Loucy (cell line): ENCODE data around the gene OLFM3.

Experiments
- H2AFZ ChIP-seq: fragments of 200-600 bp; sonication (generic); 2 replicates; pipeline ENCODE4 v1.6.0; 2016; ENCODE audit warnings: antibody characterized with exemption, mild to moderate bottlenecking, low read length, moderate library complexity
- H3F3A ChIP-seq: fragments of 200-600 bp; 2 replicates; pipeline ENCODE4 v1.6.0; 2016; ENCODE audit warnings: antibody characterized with exemption, low read depth, mild to moderate bottlenecking
- H3K27me3 ChIP-seq: fragments of 200-600 bp; sonication (generic); 2 replicates; pipeline ENCODE4 v1.6.1; 2014; ENCODE audit warnings: low read length, mild to moderate bottlenecking; ENCODE audit not compliant: insufficient read depth, poor library complexity, severe bottlenecking
- H3K36me3 ChIP-seq: fragments of 200-600 bp; sonication (generic); 2 replicates; pipeline ENCODE4 v1.6.1; 2016; ENCODE audit warnings: low read length; ENCODE audit not compliant: insufficient read depth
- H3K4me1 ChIP-seq: fragments of 200-600 bp; sonication (generic); 2 replicates; pipeline ENCODE4 v1.5.1; 2014; ENCODE audit warnings: low read length, mild to moderate bottlenecking; ENCODE audit not compliant: insufficient read depth, poor library complexity, severe bottlenecking
- H3K4me2 ChIP-seq: fragments of 200-600 bp; sonication (generic); 2 replicates; pipeline ENCODE4 v1.6.0; 2014; ENCODE audit warnings: antibody characterized with exemption, low read length, low read depth, mild to moderate bottlenecking; ENCODE audit not compliant: poor library complexity, severe bottlenecking
- H3K4me3 ChIP-seq: fragments of 200-600 bp; sonication (generic); 2 replicates; pipeline ENCODE4 v1.5.1; 2014; ENCODE audit warnings: low read length, mild to moderate bottlenecking, mixed read lengths; ENCODE audit not compliant: poor library complexity, severe bottlenecking
- H3K79me2 ChIP-seq: fragments of 200-600 bp; sonication (generic); 2 replicates; pipeline ENCODE4 v1.6.1; 2014; ENCODE audit warnings: low read length; ENCODE audit not compliant: insufficient read depth
- H3K9ac ChIP-seq: fragments of 200-600 bp; sonication (generic); 2 replicates; pipeline ENCODE4 v1.6.0; 2014; ENCODE audit warnings: mild to moderate bottlenecking, low read depth, low read length, moderate library complexity; ENCODE audit not compliant: poor library complexity, severe bottlenecking
- H3K9me2 ChIP-seq: fragments of 200-600 bp; sonication (generic); replicated peaks from 2 replicates; pipeline ENCODE4 v1.6.1; 2016; ENCODE audit warnings: low read depth, low read length, mixed read lengths
- H3K9me3 ChIP-seq: fragments of 200-600 bp; sonication (generic); 2 replicates; pipeline ENCODE4 v1.6.1; 2014; ENCODE audit warnings: mild to moderate bottlenecking, antibody characterized with exemption, low read length, low read depth; ENCODE audit not compliant: insufficient read depth
- H4K20me1 ChIP-seq: fragments of 200-600 bp; sonication (generic); 2 replicates; pipeline ENCODE4 v1.6.0; 2014; ENCODE audit warnings: antibody characterized with exemption, low read length, mild to moderate bottlenecking; ENCODE audit not compliant: insufficient read depth, poor library complexity, severe bottlenecking
- EZH2phosphoT487 ChIP-seq: fragments of 200-600 bp; IDR thresholded peaks from 2 replicates; pipeline ENCODE4 v1.6.1; 2018; ENCODE audit warnings: antibody characterized with exemption, mild to moderate bottlenecking, moderate library complexity, borderline replicate concordance
- TF ChIP-seq, protein P1 (sequence below): fragments of 200-600 bp; sonication (generic); conservative IDR thresholded peaks from 2 replicates; pipeline ENCODE4 v1.5.1; 2014; ENCODE audit warnings: mild to moderate bottlenecking, antibody characterized with exemption, low read length

Gene OLFM3

DNA sequence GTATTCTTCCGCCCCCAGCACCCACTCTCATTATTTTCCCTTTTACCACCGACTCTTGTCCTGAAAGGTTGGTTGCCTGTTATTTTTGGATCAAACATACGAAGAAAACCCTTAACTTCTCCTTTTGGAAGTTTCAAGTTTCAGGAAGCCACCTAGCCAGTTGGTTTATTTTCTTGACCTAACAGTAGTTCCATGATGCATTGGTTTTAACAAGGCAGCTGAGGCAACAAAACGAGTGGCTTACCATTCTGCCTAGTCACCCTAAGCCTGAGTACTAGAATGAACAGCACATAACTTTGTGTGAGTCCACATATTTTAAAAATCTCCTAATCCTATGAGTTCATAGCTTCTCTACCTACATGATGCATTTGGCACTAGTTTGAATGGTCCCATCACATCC, 28.9 kb downstream of the OLFM3 start:
- Histone ChIP-seq H3K4me1 (no peaks in the 10 kb centered on the region), H2AFZ (no peak overlapping the region), H3K79me2 (no peaks in the 10 kb centered on the region), H3K9me2 (no peaks in the 10 kb centered on the region; the same call in 1 of the 2 replicates), H3K36me3 (no peaks in the 10 kb centered on the region), H3K4me3 (no peak overlapping the region), H3F3A (no peaks in the 10 kb centered on the region), H3K4me2 (no peak overlapping the region), H4K20me1 (no peaks in the 10 kb centered on the region), H3K9me3 (no peaks in the 10 kb centered on the region), H3K27me3 (no peaks in the 10 kb centered on the region), H3K9ac (no peak overlapping the region)
- TF ChIP-seq, protein P1, sequence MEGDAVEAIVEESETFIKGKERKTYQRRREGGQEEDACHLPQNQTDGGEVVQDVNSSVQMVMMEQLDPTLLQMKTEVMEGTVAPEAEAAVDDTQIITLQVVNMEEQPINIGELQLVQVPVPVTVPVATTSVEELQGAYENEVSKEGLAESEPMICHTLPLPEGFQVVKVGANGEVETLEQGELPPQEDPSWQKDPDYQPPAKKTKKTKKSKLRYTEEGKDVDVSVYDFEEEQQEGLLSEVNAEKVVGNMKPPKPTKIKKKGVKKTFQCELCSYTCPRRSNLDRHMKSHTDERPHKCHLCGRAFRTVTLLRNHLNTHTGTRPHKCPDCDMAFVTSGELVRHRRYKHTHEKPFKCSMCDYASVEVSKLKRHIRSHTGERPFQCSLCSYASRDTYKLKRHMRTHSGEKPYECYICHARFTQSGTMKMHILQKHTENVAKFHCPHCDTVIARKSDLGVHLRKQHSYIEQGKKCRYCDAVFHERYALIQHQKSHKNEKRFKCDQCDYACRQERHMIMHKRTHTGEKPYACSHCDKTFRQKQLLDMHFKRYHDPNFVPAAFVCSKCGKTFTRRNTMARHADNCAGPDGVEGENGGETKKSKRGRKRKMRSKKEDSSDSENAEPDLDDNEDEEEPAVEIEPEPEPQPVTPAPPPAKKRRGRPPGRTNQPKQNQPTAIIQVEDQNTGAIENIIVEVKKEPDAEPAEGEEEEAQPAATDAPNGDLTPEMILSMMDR, result no peak
- no peak for TF ChIP-seq EZH2phosphoT487

DNA sequence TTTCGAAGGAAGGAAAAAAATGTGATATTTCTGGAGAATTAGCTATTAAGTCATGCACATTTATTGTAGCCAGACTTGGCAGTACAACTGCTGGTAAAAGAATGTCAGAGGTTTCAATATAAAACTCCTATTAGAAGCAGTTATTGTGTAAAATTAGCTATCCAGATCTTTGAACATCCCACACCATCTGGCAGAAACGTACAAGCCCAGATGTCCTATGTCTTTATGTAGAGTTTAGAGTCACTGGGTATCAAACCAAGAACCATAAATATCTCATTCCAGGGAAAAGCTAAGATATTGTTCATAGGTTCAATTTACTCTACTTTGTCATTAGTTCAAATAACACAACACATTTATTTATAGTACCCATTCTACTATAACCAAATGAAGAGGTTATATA, 31.4 kb downstream of the OLFM3 start:
- TF ChIP-seq, protein P1, result no peak
- no peak for TF ChIP-seq EZH2phosphoT487
- H3K9me3 ChIP-seq, result no peaks in the 10 kb centered on the region
- H3K4me2 ChIP-seq, result no peak overlapping the region

DNA sequence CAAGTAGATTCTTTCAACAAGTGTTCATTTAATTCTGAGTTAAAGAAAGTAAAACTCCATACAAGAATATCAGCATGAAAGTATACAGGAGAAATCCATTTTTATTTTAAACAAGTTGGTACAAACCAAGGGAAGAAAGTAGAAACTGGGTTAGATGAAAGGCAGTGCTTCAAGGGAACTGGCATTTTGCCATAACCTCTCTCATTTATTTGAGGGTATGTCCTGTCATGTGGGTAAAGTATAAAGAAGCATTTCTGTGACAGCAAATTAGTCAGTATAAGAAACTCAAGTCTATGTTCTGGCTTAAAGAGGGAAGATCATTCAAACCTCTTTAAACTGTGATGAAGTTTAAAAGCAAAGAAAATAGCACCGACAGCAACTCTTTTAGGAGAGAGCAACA, 32.0 kb downstream of the OLFM3 start:
- no peak overlapping the region for H3K9ac ChIP-seq
- no peaks in the 10 kb centered on the region for H3K36me3 ChIP-seq
- no peaks in the 10 kb centered on the region for H3K79me2 ChIP-seq
- H3F3A ChIP-seq, result no peaks in the 10 kb centered on the region
- no peaks in the 10 kb centered on the region for H3K27me3 ChIP-seq
- no peaks in the 10 kb centered on the region; the same call in 1 of the 2 replicates for H3K9me2 ChIP-seq
- TF ChIP-seq, protein P1, result no peak
- TF ChIP-seq EZH2phosphoT487, result no peak
- no peaks in the 10 kb centered on the region for H4K20me1 ChIP-seq
- H3K4me1 ChIP-seq, result no peaks in the 10 kb centered on the region
- H2AFZ ChIP-seq, result no peak overlapping the region
- no peak overlapping the region for H3K4me3 ChIP-seq
- no peaks in the 10 kb centered on the region for H3K9me3 ChIP-seq
- no peak overlapping the region for H3K4me2 ChIP-seq

More for the DNA sequence above, 31.4 kb downstream of the OLFM3 start:
- Histone ChIP-seq H3K27me3 (no peaks in the 10 kb centered on the region), H2AFZ (no peak overlapping the region), H3K9ac (no peak overlapping the region), H3K36me3 (no peaks in the 10 kb centered on the region), H3K9me2 (no peaks in the 10 kb centered on the region; the same call in 1 of the 2 replicates), H4K20me1 (no peaks in the 10 kb centered on the region), H3F3A (no peaks in the 10 kb centered on the region), H3K4me1 (no peaks in the 10 kb centered on the region), H3K4me3 (no peak overlapping the region), H3K79me2 (no peaks in the 10 kb centered on the region)
